AG09319 (cell line): ENCODE measurements around the gene STAT3.

ENCODE experiments used
- DNase-seq: peaks from one replicate; pipeline ENCODE4 v3.0.0-alpha.2; 2010; ENCODE audit warnings: low read depth; ENCODE audit errors: extremely low read depth
- CTCF ChIP-seq: IDR thresholded peaks from 2 replicates; pipeline ENCODE4 v1.5.1; 2011; ENCODE audit warnings: low read depth, mild to moderate bottlenecking, inconsistent platforms, low read length, moderate library complexity

Gene STAT3

GRCh38 chr17:42281571-42282096 is 106.6 kb downstream of the STAT3 start:
- no peak for DNase-seq
- TF ChIP-seq CTCF, result no peak

GRCh38 chr17:42279776-42280630 is 108.2 kb downstream of the STAT3 start:
- no peak for DNase-seq
- TF ChIP-seq CTCF, result no peak

- TF ChIP-seq CTCF, result no peak
- no peak for DNase-seq
Observed at GRCh38 chr17:42277342-42277712, 110.9 kb downstream of the STAT3 start.

GRCh38 chr17:42276609-42277341 is 111.5 kb downstream of the STAT3 start:
- TF ChIP-seq CTCF, result no peak
- DNase-seq, result peak; percentile 47

- no peak for TF ChIP-seq CTCF
- no peak for DNase-seq
Observed at GRCh38 chr17:42276359-42276608, 112.0 kb downstream of the STAT3 start, which contains the start of gene STAT5B. Gene STAT5B, minus strand, starts transcription at chr17:42276391. Its CDS starts 44,264 bp downstream, at chr17:42232127.

- no peak for DNase-seq
- TF ChIP-seq CTCF, result no peak
Observed at GRCh38 chr17:42275527-42276358, 112.5 kb downstream of the STAT3 start.
